ENCODE results near the gene PSMB7.

The PSMB7 gene

GRCh38 chr9:124415102-124415851 is at the start of gene PSMB7:
PSMB7 (minus strand) TSS chr9:124415442; CDS start chr9:124415425, 17 bp downstream.
- DNase-seq, result peak; percentile 98

GRCh38 chr9:124462739-124463138 is 47.5 kb upstream of the PSMB7 start:
- no peak for DNase-seq

GRCh38 chr9:124458441-124458840 is 43.2 kb upstream of the PSMB7 start:
- DNase-seq, result peak; percentile 7

- peak; percentile 8 for DNase-seq
Observed at GRCh38 chr9:124457887-124458431, 42.7 kb upstream of the PSMB7 start.

GRCh38 chr9:124457079-124457886 is 42.0 kb upstream of the PSMB7 start:
- DNase-seq, result peak; percentile 8

DNA sequence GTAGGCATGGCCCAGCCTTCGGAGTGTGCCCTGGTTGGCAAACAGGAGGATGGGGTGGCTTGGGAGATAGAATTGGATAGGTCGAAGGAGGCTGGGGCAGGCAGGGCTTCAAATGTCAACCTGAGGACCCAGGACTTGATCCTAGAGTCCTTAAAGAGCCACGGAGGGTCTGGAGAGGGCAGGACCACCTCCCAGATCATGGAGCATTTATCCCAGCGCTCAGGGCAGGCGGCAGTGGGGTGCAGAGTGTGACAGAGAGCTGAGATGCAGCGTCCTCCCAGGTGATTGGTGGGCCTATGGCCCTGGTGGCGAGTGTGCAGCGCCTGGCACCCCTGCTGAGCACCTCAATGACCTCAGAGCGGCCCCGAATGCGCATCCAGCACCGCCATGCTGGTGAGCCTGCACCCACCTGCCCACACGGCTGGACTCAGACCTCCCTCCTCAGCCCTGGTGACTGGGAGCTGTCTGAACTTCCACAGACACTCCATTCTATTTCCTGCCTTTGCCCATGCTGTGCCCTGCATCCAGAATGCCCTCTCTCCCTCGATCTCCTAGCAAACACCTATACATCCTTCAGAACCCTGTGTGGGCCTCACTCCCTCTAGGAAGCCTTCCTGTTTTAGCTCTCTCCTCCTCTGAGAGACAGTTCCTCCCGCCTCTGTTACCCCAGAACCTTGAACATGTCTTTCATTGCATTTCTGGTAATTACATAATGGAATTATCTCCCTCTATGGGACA is 41.3 kb upstream of the PSMB7 start:
- DNase-seq, result no peak

- DNase-seq, result no peak
Observed at GRCh38 chr9:124455820-124456219, 40.6 kb upstream of the PSMB7 start.

DNA sequence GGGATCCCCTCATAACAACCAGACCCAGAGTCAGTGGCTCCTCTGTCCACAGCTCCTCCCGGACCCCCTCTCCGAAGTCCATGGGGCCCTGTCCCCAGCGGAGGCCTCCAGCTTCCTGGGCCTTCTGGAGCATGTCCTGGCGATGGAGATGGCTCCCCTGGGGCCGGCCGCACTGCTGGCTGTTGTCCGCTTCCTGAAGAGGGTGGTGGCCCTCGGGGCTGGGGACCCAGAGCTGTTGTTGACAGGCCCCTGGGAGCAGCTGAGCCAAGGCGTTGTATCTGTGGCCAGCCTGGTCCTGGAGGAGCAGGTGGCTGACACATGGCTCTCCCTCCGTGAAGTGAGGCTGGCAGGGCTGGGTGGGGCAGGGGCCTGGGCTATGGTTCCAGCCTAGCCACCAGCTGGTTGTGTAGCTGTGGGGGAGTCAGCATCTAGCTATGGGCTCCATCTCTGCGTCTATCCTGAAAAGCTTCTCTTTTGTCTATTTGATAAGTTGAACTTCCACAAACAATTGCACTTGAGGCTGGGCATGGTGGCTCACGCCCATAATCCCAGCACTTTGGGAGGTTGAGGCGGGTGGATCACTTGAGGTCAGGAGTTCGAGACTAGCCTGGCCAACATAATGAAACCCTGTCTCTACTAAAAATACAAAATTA is 39.7 kb upstream of the PSMB7 start:
- peak; percentile 14 for DNase-seq

DNA sequence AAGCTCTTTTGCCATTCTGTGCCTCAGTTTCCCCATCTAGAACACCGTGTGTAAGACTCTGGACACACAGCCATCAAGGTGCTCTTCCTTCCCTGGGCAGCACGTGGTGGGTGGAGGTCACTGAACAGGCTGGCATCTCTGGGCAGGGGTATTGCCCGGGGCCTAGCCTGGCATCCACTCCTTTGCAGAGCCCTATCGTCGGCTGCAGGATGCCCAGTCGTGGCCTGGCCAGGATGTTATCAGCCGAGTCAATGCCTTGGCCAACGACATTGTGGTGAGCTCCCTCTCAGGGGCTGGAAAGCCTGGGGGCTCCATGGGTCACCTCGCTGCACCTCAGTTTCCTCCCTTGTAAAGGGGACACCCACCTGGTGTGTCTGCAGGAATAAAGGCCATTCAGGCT is 39.1 kb upstream of the PSMB7 start:
- no peak for DNase-seq

- peak; percentile 24 for DNase-seq
Observed at GRCh38 chr9:124453586-124454191, 38.4 kb upstream of the PSMB7 start.

DNA sequence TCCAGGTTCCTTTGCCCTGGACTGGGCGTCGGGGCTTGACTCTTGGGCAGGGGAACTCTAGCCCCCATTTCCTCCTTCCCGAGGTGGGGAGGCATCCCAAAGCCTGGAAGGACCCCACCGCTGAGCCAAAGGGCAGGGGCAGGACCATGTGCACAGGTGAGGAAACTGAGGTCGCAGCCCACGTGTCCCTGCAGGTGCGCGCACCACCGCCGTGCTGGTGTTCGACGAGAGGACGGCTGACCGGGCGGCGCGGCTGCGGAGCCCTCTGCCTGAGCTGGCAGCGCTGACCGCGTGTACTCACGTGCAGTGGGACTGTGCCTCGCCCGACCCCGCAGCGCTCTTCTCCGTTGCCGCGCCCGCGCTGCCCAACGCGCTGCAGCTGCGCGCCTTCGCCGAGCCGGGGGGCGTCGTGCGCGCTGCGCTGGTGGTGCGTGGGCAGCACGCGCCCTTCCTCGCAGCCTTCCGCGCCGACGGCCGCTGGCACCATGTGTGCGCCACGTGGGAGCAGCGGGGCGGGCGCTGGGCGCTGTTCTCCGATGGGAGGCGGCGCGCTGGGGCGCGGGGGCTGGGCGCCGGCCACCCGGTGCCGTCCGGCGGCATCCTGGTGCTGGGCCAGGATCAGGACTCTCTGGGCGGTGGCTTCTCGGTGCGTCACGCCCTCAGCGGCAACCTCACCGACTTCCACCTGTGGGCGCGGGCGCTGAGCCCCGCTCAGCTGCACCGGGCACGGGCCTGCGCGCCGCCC is 37.8 kb upstream of the PSMB7 start:
- DNase-seq, result peak; percentile 13

GRCh38 chr9:124452326-124452725 is 37.1 kb upstream of the PSMB7 start:
- DNase-seq, result peak; percentile 13

GRCh38 chr9:124450931-124451661 is 35.9 kb upstream of the PSMB7 start:
- peak; percentile 15 for DNase-seq

GRCh38 chr9:124450241-124450924 is 35.1 kb upstream of the PSMB7 start, which contains the start of gene ADGRD2:
ADGRD2 (plus strand) TSS chr9:124450451; CDS start chr9:124451667, 1,216 bp downstream.
- DNase-seq, result peak; percentile 58

DNA sequence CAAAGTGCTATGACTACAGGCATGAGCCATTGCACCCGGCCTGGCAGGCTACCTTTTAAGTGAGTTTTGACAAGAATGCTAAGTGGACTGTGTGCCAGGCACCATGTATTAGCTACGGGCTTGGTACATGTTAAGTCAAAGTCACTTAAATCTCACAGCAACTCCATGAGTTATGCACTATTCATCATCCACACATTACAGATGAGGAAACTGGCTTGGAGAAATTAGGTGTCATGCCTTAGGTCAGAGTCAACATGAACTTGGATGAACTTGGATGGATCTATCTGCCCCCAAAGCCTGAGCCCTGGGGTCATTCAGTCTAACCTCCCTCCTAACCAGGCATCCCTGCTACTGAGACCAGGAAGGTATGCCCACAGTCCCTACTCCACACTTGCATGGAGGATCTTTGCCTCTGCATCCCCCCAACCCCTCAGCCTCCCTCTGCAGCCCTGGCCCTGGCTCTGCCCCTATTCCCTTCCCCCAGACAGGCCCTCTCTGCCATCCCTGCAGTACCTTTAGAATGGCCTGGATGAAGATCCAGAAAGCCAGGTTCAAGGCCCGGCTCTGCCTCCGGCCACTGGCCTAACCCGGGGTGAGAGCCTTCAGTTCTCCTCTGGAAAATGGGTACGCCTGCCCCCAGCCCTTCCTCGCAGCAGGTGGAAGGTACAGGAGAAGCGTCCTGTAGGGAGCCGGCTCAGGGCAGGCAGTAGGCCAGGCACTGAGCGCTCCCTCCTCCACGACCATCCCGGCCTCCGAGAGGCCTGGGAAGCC is 34.3 kb upstream of the PSMB7 start:
- DNase-seq, result no peak

- no peak for DNase-seq
Observed at GRCh38 chr9:124448019-124448418, 32.8 kb upstream of the PSMB7 start.

- no peak for DNase-seq
Observed at GRCh38 chr9:124447297-124447661, 32.0 kb upstream of the PSMB7 start.

DNA sequence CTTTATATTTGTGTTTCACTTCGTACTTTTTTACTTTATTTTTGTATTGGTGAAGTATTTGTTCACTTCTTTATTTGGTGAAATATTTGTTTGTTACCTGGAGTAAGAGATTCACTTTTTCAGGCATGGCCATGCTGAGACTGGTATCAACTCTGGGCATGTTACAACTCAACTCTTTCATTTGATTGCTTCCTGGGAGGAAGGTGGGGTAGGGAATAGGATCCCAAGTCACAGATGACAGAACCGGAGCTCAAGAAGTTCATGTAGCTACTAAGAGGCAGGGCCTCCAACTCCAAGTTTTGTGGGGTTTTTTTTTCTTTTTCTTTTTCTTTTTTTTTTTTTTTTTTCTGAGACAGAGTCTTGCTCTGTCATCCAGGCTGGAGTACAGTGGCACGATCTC is 28.9 kb upstream of the PSMB7 start:
- DNase-seq, result no peak

- no peak for DNase-seq
Observed at GRCh38 chr9:124443625-124444024, 28.4 kb upstream of the PSMB7 start.
